ENCODE data around the gene TNFRSF21.

TNFRSF21 gene

DNA sequence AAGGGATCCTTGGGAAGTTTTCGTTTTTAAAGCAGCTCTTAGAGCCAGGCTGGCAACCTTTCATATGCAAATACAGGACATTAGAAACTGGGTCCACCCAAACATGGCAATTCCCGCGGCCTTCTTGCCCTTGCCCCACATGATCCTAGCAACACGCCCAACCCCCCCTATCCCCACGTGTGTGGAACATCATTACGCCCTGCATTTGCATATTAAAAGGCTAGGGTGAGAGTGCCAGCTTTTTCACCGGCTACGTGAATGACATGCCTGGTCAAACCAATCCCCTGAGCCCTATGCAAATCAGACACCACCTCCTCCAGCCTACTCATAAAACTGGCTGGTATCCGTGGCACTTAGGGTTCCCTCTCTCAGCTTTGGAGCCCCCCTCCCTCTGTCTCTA lies 88.1 kb downstream of the TNFRSF21 start:
- Histone ChIP-seq H3K9ac (ENCODE audit: low read depth, low read length) (no peak overlapping the region), H4K20me1 (ENCODE audit: insufficient read depth, low read length) (no peaks in the 10 kb centered on the region), H3K4me1 (ENCODE audit: insufficient read depth, low read length) (no peaks in the 10 kb centered on the region), H3K27ac (ENCODE audit: low read length) (no peak overlapping the region), H2AFZ (ENCODE audit: low read depth, low read length) (no peak overlapping the region), H3K27me3 (ENCODE audit: insufficient read depth, low read length, poor library complexity) (no peaks in the 10 kb centered on the region), H3K79me2 (ENCODE audit: insufficient read depth, low read length) (no peaks in the 10 kb centered on the region), H3K4me2 (ENCODE audit: insufficient read depth, low read length) (no peak overlapping the region), H3K9me3 (ENCODE audit: insufficient read depth, low read length, severe bottlenecking) (no peaks in the 10 kb centered on the region), H3K36me3 (ENCODE audit: insufficient read depth, low read length) (no peaks in the 10 kb centered on the region), H3K4me3 (ENCODE audit: low read depth in 1 of 2, low read length in 2 of 2) (no peak overlapping the region)
- no peak for DNase-seq
- ATAC-seq (ENCODE audit: insufficient read depth, low read depth) = no peak
- TF ChIP-seq EZH2 (IDR thresholded peaks at IDR 0.05; ENCODE audit: borderline replicate concordance, low read depth, low read length, severe bottlenecking) = no peak
- TF ChIP-seq, protein P1, sequence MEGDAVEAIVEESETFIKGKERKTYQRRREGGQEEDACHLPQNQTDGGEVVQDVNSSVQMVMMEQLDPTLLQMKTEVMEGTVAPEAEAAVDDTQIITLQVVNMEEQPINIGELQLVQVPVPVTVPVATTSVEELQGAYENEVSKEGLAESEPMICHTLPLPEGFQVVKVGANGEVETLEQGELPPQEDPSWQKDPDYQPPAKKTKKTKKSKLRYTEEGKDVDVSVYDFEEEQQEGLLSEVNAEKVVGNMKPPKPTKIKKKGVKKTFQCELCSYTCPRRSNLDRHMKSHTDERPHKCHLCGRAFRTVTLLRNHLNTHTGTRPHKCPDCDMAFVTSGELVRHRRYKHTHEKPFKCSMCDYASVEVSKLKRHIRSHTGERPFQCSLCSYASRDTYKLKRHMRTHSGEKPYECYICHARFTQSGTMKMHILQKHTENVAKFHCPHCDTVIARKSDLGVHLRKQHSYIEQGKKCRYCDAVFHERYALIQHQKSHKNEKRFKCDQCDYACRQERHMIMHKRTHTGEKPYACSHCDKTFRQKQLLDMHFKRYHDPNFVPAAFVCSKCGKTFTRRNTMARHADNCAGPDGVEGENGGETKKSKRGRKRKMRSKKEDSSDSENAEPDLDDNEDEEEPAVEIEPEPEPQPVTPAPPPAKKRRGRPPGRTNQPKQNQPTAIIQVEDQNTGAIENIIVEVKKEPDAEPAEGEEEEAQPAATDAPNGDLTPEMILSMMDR (IDR thresholded peaks at IDR 0.05; ENCODE audit: borderline replicate concordance, extremely low read depth, low read length, poor library complexity, severe bottlenecking) = no peak

DNA sequence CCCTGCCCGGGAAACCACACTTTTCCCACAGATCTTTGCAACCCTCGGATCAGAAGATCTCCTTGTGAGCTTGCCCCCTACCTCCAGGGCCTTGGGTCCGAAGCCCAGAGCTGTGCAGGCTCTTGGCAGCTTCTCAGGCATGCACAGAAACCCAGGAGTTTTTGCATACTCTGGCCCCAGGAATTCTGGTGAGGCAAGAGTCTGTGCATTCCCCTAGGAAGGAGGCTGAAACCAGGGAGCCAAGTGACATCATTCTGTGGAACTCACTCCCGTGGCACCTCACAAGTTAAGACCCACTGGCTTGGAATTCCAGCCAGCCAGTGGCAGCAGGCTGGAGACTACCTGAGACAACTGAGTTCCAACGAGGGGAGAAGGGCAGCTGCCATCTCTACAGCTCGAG lies 100.1 kb downstream of the TNFRSF21 start:
- no peak overlapping the region for H3K27ac ChIP-seq (ENCODE audit: low read length)
- no peak for ATAC-seq (ENCODE audit: insufficient read depth, low read depth)
- H3K9me3 ChIP-seq (ENCODE audit: insufficient read depth, low read length, severe bottlenecking) = no peaks in the 10 kb centered on the region
- no peaks in the 10 kb centered on the region for H3K36me3 ChIP-seq (ENCODE audit: insufficient read depth, low read length)
- H3K9ac ChIP-seq (ENCODE audit: low read depth, low read length) = no peak overlapping the region
- no peak overlapping the region for H3K4me2 ChIP-seq (ENCODE audit: insufficient read depth, low read length)
- H3K79me2 ChIP-seq (ENCODE audit: insufficient read depth, low read length) = no peaks in the 10 kb centered on the region
- DNase-seq = no peak
- H3K4me3 ChIP-seq (ENCODE audit: low read depth in 1 of 2, low read length in 2 of 2) = no peak overlapping the region
- no peak overlapping the region for H2AFZ ChIP-seq (ENCODE audit: low read depth, low read length)
- peaks cover 4% of the 10 kb centered on the region for H3K4me1 ChIP-seq (ENCODE audit: insufficient read depth, low read length)
- TF ChIP-seq, protein P1 (IDR thresholded peaks at IDR 0.05; ENCODE audit: borderline replicate concordance, extremely low read depth, low read length, poor library complexity, severe bottlenecking) = no peak
- TF ChIP-seq EZH2 (IDR thresholded peaks at IDR 0.05; ENCODE audit: borderline replicate concordance, low read depth, low read length, severe bottlenecking) = no peak
- no peaks in the 10 kb centered on the region for H4K20me1 ChIP-seq (ENCODE audit: insufficient read depth, low read length)
- H3K27me3 ChIP-seq (ENCODE audit: insufficient read depth, low read length, poor library complexity) = no peaks in the 10 kb centered on the region

DNA sequence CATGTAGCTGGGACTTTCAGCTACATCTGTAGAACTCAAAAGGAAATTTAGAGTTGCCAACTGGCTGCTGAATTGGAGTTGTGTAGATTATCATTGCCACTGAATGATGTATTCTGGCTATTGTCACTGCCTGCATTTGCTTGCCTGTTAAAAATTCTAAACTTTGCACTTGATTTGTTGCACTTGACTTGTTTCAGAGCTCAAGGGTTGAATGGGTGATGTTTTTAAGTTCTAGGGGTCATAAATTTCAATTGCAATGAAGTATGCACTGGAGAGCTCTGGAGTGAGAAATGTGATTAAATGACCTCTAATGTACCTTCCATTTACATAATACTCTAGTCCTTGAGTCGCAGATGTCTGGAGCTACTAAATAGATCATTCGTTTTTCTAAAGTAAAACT lies 102.4 kb downstream of the TNFRSF21 start:
- Histone ChIP-seq H3K9ac (ENCODE audit: low read depth, low read length) (no peak overlapping the region), H2AFZ (ENCODE audit: low read depth, low read length) (no peak overlapping the region), H3K4me3 (ENCODE audit: low read depth in 1 of 2, low read length in 2 of 2) (no peak overlapping the region), H3K9me3 (ENCODE audit: insufficient read depth, low read length, severe bottlenecking) (no peaks in the 10 kb centered on the region), H4K20me1 (ENCODE audit: insufficient read depth, low read length) (no peaks in the 10 kb centered on the region), H3K36me3 (ENCODE audit: insufficient read depth, low read length) (no peaks in the 10 kb centered on the region), H3K79me2 (ENCODE audit: insufficient read depth, low read length) (no peaks in the 10 kb centered on the region), H3K4me1 (ENCODE audit: insufficient read depth, low read length) (peaks cover 27% of the 10 kb centered on the region), H3K4me2 (ENCODE audit: insufficient read depth, low read length) (no peak overlapping the region), H3K27ac (ENCODE audit: low read length) (no peak overlapping the region), H3K27me3 (ENCODE audit: insufficient read depth, low read length, poor library complexity) (no peaks in the 10 kb centered on the region)
- ATAC-seq (ENCODE audit: insufficient read depth, low read depth) (no peak), DNase-seq (no peak)
- TF ChIP-seq EZH2 (IDR thresholded peaks at IDR 0.05; ENCODE audit: borderline replicate concordance, low read depth, low read length, severe bottlenecking) = no peak
- TF ChIP-seq, protein P1 (IDR thresholded peaks at IDR 0.05; ENCODE audit: borderline replicate concordance, extremely low read depth, low read length, poor library complexity, severe bottlenecking) = no peak

DNA sequence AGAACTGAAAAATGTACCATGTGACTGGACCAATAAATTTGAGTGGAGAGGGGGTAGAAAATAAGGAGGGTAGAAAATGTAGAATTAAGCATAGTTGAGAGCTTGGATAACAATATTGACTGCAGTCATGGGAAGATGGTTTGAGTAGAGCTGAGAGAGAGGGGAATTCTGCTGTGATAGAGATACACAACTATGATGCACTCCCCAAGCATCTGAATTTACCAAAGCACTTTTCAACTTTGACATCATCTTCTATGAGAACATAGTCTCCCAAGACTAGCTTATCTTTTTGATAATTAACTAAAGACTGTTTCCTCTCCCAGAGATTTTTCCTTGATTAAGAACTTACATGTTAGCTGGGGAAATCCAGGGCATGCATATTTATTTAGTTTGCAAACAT lies 103.1 kb downstream of the TNFRSF21 start:
- no peaks in the 10 kb centered on the region for H3K36me3 ChIP-seq (ENCODE audit: insufficient read depth, low read length)
- H3K9me3 ChIP-seq (ENCODE audit: insufficient read depth, low read length, severe bottlenecking) = no peaks in the 10 kb centered on the region
- no peak for DNase-seq
- no peak for ATAC-seq (ENCODE audit: insufficient read depth, low read depth)
- H2AFZ ChIP-seq (ENCODE audit: low read depth, low read length) = no peak overlapping the region
- H3K4me3 ChIP-seq (ENCODE audit: low read depth in 1 of 2, low read length in 2 of 2) = no peak overlapping the region
- peaks cover 27% of the 10 kb centered on the region for H3K4me1 ChIP-seq (ENCODE audit: insufficient read depth, low read length)
- TF ChIP-seq, protein P1 (IDR thresholded peaks at IDR 0.05; ENCODE audit: borderline replicate concordance, extremely low read depth, low read length, poor library complexity, severe bottlenecking) = no peak
- no peak for TF ChIP-seq EZH2 (IDR thresholded peaks at IDR 0.05; ENCODE audit: borderline replicate concordance, low read depth, low read length, severe bottlenecking)
- no peaks in the 10 kb centered on the region for H3K79me2 ChIP-seq (ENCODE audit: insufficient read depth, low read length)
- no peaks in the 10 kb centered on the region for H4K20me1 ChIP-seq (ENCODE audit: insufficient read depth, low read length)
- H3K9ac ChIP-seq (ENCODE audit: low read depth, low read length) = no peak overlapping the region
- no peaks in the 10 kb centered on the region for H3K27me3 ChIP-seq (ENCODE audit: insufficient read depth, low read length, poor library complexity)
- no peak overlapping the region for H3K4me2 ChIP-seq (ENCODE audit: insufficient read depth, low read length)
- no peak overlapping the region for H3K27ac ChIP-seq (ENCODE audit: low read length)

Data from DND-41 (cell line).